Raji (cell line): Measurements from ENCODE around the gene ZFP36.
A peak's percentile ranks its signal among the peaks of the same experiment; 100 is the strongest.

Source experiments
- POLR2A ChIP-seq: IDR thresholded peaks from 2 replicates; pipeline ENCODE4 v1.6.1; 2011; ENCODE audit warnings: low read depth, low read length, control low read depth; ENCODE audit not compliant: insufficient read depth

ZFP36 gene

GRCh38 chr19:39398297-39398864 lies 8.3 kb upstream of the ZFP36 start:
- no peak for TF ChIP-seq POLR2A

- no peak for TF ChIP-seq POLR2A
Measured at GRCh38 chr19:39399668-39400050, 7.0 kb upstream of the ZFP36 start.

GRCh38 chr19:39400061-39400460 lies 6.6 kb upstream of the ZFP36 start:
- 0 out of 2 replicates have a peak, but pooled peaks have one; percentile 13 for TF ChIP-seq POLR2A

GRCh38 chr19:39401070-39401548 lies 5.5 kb upstream of the ZFP36 start:
- TF ChIP-seq POLR2A: no peak

GRCh38 chr19:39401549-39402345 lies 4.9 kb upstream of the ZFP36 start:
- TF ChIP-seq POLR2A: no peak

GRCh38 chr19:39402346-39403300 lies 4.0 kb upstream of the ZFP36 start:
- TF ChIP-seq POLR2A: peak; percentile 71

GRCh38 chr19:39403331-39404312 lies 3.0 kb upstream of the ZFP36 start:
- TF ChIP-seq POLR2A: no peak

- no peak for TF ChIP-seq POLR2A
Measured at GRCh38 chr19:39405261-39405957, 1.2 kb upstream of the ZFP36 start.

- TF ChIP-seq POLR2A: no peak
Measured at GRCh38 chr19:39405958-39406655, 540 bp upstream of the ZFP36 start.

- no peak for TF ChIP-seq POLR2A
Measured at GRCh38 chr19:39407410-39407659, 688 bp downstream of the ZFP36 start.

- no peak for TF ChIP-seq POLR2A
Measured at GRCh38 chr19:39407660-39408391, 1.2 kb downstream of the ZFP36 start.

GRCh38 chr19:39408392-39409207 lies 2.0 kb downstream of the ZFP36 start:
- TF ChIP-seq POLR2A: no peak
